PC-3 (cell line): ENCODE results near the gene TMEM176A. TPM values are rescaled to one million over a fixed set of nuclear protein-coding genes. Genes with fewer than 3 reads are reported as not detected.

Experiments used
- ATAC-seq: fragments of 200-7000 bp; cut with Tn5 transposase; 2 replicates; pipeline ENCODE4 v1.9.1; 2020; ENCODE audit warnings: mild to moderate bottlenecking, moderate library complexity
- BruUV-seq: library from RNA; stranded (reverse); fragments of 400-500 nt; replicated peaks from 2 replicates; lab custom pipeline; 2021; lab: Mats Ljungman, UMichigan
- CTCF ChIA-PET: fragments of 300-600 bp; sonication (Branson Sonifier 250); formaldehyde crosslinking; loops from one replicate; lab custom pipeline; 2022; ENCODE audit warnings: antibody characterized with exemption; lab: Charles Lee
- POLR2A ChIA-PET: fragments of 300-600 bp; sonication (Branson Sonifier 250); formaldehyde crosslinking; loops from one replicate; lab custom pipeline; 2022; ENCODE audit warnings: antibody characterized with exemption; ENCODE audit not compliant: unreplicated experiment; lab: Charles Lee
- DNase-seq: peaks from one replicate; pipeline ENCODE4 v3.0.0-alpha.2; 2015
- H2AFZ ChIP-seq: fragments of 300-600 bp; sonication (generic); 2 replicates; pipeline ENCODE4 v1.6.0; 2016; ENCODE audit warnings: antibody characterized with exemption, low read length
- H3F3A ChIP-seq: fragments of 300-600 bp; sonication (generic); one replicate; pipeline ENCODE4 v1.6.0; 2017; ENCODE audit warnings: antibody characterized with exemption, low read length, control low read depth, mild to moderate bottlenecking; ENCODE audit not compliant: unreplicated experiment
- H3K27ac ChIP-seq: fragments of 300-600 bp; sonication (generic); 2 replicates; pipeline ENCODE4 v1.5.1; 2016; ENCODE audit warnings: mild to moderate bottlenecking, low read length
- H3K27me3 ChIP-seq: fragments of 300-600 bp; sonication (generic); 2 replicates; pipeline ENCODE4 v1.6.1; 2016; ENCODE audit warnings: low read length, mixed read lengths
- H3K36me3 ChIP-seq: fragments of 300-600 bp; sonication (generic); 2 replicates; pipeline ENCODE4 v1.6.1; 2016; ENCODE audit warnings: low read depth, mixed run types, low read length, mixed read lengths
- H3K4me1 ChIP-seq: fragments of 300-600 bp; sonication (generic); 2 replicates; pipeline ENCODE4 v1.5.1; 2016; ENCODE audit warnings: low read length; ENCODE audit not compliant: insufficient read depth
- H3K4me2 ChIP-seq: fragments of 300-600 bp; sonication (generic); 2 replicates; pipeline ENCODE4 v1.6.0; 2016; ENCODE audit warnings: low read length
- H3K4me3 ChIP-seq: fragments of 300-600 bp; sonication (generic); 2 replicates; pipeline ENCODE4 v1.5.1; 2016; ENCODE audit warnings: mild to moderate bottlenecking, low read length, mixed read lengths
- H3K79me2 ChIP-seq: fragments of 300-600 bp; sonication (generic); 2 replicates; pipeline ENCODE4 v1.6.1; 2017; ENCODE audit warnings: low read length, mixed read lengths
- H3K9ac ChIP-seq: fragments of 300-600 bp; sonication (generic); 2 replicates; pipeline ENCODE4 v1.6.0; 2016; ENCODE audit warnings: mild to moderate bottlenecking, low read length
- H3K9me2 ChIP-seq: fragments of 300-600 bp; sonication (generic); replicated peaks from 2 replicates; pipeline ENCODE4 v1.6.1; 2016; ENCODE audit warnings: mixed run types, low read length, mixed read lengths
- H3K9me3 ChIP-seq: fragments of 300-600 bp; sonication (generic); 2 replicates; pipeline ENCODE4 v1.6.1; 2016; ENCODE audit warnings: low read length, mixed read lengths
- H4K20me1 ChIP-seq: fragments of 300-600 bp; sonication (generic); 2 replicates; pipeline ENCODE4 v1.6.1; 2016; ENCODE audit warnings: low read length, mixed read lengths
- CTCF ChIP-seq: fragments of 300-600 bp; sonication (generic); conservative IDR thresholded peaks from 2 replicates; pipeline ENCODE4 v1.5.1; 2017; ENCODE audit warnings: antibody characterized with exemption, low read depth, mild to moderate bottlenecking, low read length
- EZH2 ChIP-seq: fragments of 300-600 bp; sonication (generic); IDR thresholded peaks from one replicate; pipeline ENCODE4 v1.6.1; 2017; ENCODE audit warnings: antibody characterized with exemption, mild to moderate bottlenecking, low read length; ENCODE audit not compliant: unreplicated experiment
- EZH2phosphoT487 ChIP-seq: fragments of 300-600 bp; sonication (generic); IDR thresholded peaks from 2 replicates; pipeline ENCODE4 v1.6.1; 2018; ENCODE audit warnings: mild to moderate bottlenecking, antibody characterized with exemption, low read length, borderline replicate concordance
- intact Hi-C: fragments of 100-400 bp; cut with micrococcal nuclease; formaldehyde crosslinking; loops from 2 replicates; pipeline ENCODE4 v1.9.0; 2023
- total RNA-seq: library from RNA; depleted of rRNA; stranded (reverse); fragments of >200 nt; gene quantifications from 2 replicates; pipeline ENCODE4 v1.2.3, GENCODE V29; 2014

TMEM176A gene
- total RNA-seq, 1 experiment from 2014 or later = not detected

GRCh38 chr7:150814328-150815001, 13.9 kb downstream of the TMEM176A start:
- no peak overlapping the region for H3K4me3 ChIP-seq
- no peaks in the 10 kb centered on the region for H4K20me1 ChIP-seq
- no peaks in the 10 kb centered on the region for H3K9me2 ChIP-seq
- ChIA-PET CTCF (no interaction called here), POLR2A (no interaction called here)
- intact Hi-C loops = no loop called here
- H3K9me3 ChIP-seq = no peaks in the 10 kb centered on the region
- no peaks in the 10 kb centered on the region for H3K4me1 ChIP-seq
- no peak overlapping the region for H3K9ac ChIP-seq
- no peaks in the 10 kb centered on the region for H3K79me2 ChIP-seq
- no peak for TF ChIP-seq EZH2
- TF ChIP-seq EZH2phosphoT487 = no peak
- TF ChIP-seq CTCF = no peak
- no peaks in the 10 kb centered on the region for H3K36me3 ChIP-seq
- ATAC-seq (no peak), DNase-seq (no peak)
- H3F3A ChIP-seq = no peaks in the 10 kb centered on the region
- no peak overlapping the region for H2AFZ ChIP-seq
- no peak overlapping the region for H3K27ac ChIP-seq
- H3K27me3 ChIP-seq = peaks cover 20% of the 10 kb centered on the region; the same call in 1 of the 2 replicates
- no peak overlapping the region for H3K4me2 ChIP-seq
- BruUV-seq = no TSS peak

- no peak for ATAC-seq
- DNase-seq = no peak
- ChIA-PET CTCF (no interaction called here), POLR2A (no interaction called here)
- H3K4me3 ChIP-seq = no peak overlapping the region
- no peaks in the 10 kb centered on the region for H3K79me2 ChIP-seq
- peaks cover 45% of the 10 kb centered on the region; the same call in 1 of the 2 replicates for H3K27me3 ChIP-seq
- no peak overlapping the region for H3K4me2 ChIP-seq
- no peaks in the 10 kb centered on the region for H4K20me1 ChIP-seq
- H2AFZ ChIP-seq = no peak overlapping the region
- no peaks in the 10 kb centered on the region for H3K36me3 ChIP-seq
- H3K9ac ChIP-seq = no peak overlapping the region
- no peaks in the 10 kb centered on the region for H3K9me2 ChIP-seq
- H3K27ac ChIP-seq = no peak overlapping the region
- TF ChIP-seq EZH2 (no peak), CTCF (no peak), EZH2phosphoT487 (no peak)
- H3K4me1 ChIP-seq = no peaks in the 10 kb centered on the region
- H3K9me3 ChIP-seq = no peaks in the 10 kb centered on the region
- no TSS peak for BruUV-seq
- intact Hi-C loops = no loop called here
- no peaks in the 10 kb centered on the region for H3F3A ChIP-seq
Measured at GRCh38 chr7:150818971-150819370, 18.4 kb downstream of the TMEM176A start.

- Histone ChIP-seq H3K4me3 (no peak overlapping the region), H3K4me2 (no peak overlapping the region), H3K36me3 (no peaks in the 10 kb centered on the region), H4K20me1 (no peaks in the 10 kb centered on the region), H3K27me3 (peaks cover 54% of the 10 kb centered on the region), H3K9me2 (no peaks in the 10 kb centered on the region), H3F3A (no peaks in the 10 kb centered on the region), H3K79me2 (no peaks in the 10 kb centered on the region), H3K9me3 (no peaks in the 10 kb centered on the region), H2AFZ (no peak overlapping the region), H3K27ac (no peak overlapping the region), H3K4me1 (no peaks in the 10 kb centered on the region), H3K9ac (no peak overlapping the region)
- ChIA-PET POLR2A (no interaction called here), CTCF (no interaction called here)
- TF ChIP-seq CTCF (no peak), EZH2 (no peak), EZH2phosphoT487 (no peak)
- DNase-seq = no peak
- no TSS peak for BruUV-seq
- no peak for ATAC-seq
- intact Hi-C loops = no loop called here
Measured at GRCh38 chr7:150820148-150820547, 19.6 kb downstream of the TMEM176A start.
